RPMI8226 (cell line): ENCODE data around the gene NR2C1.

Source experiments
- DNase-seq: peaks from one replicate; pipeline ENCODE4 v3.0.0-alpha.2; 2015

The NR2C1 gene

GRCh38 chr12:95083938-95084337 lies 10.5 kb upstream of the NR2C1 start:
- DNase-seq = no peak

- DNase-seq = no peak
Measured at GRCh38 chr12:95083471-95083870, 10.1 kb upstream of the NR2C1 start.

GRCh38 chr12:95077341-95077740 lies 3.9 kb upstream of the NR2C1 start:
- DNase-seq = no peak

- DNase-seq = no peak
Measured at GRCh38 chr12:95074766-95075165, 1.3 kb upstream of the NR2C1 start.

GRCh38 chr12:95073698-95074520 lies 491 bp upstream of the NR2C1 start:
- no peak for DNase-seq

- no peak for DNase-seq
Measured at GRCh38 chr12:95070378-95070777, 3.0 kb downstream of the NR2C1 start.

- no peak for DNase-seq
Measured at GRCh38 chr12:95066091-95066855, 7.1 kb downstream of the NR2C1 start.

GRCh38 chr12:95060951-95061350 lies 12.5 kb downstream of the NR2C1 start:
- DNase-seq = no peak

GRCh38 chr12:95059984-95060383 lies 13.4 kb downstream of the NR2C1 start:
- DNase-seq = no peak

- no peak for DNase-seq
Measured at GRCh38 chr12:95057424-95057823, 16.0 kb downstream of the NR2C1 start.

- no peak for DNase-seq
Measured at GRCh38 chr12:95055057-95055456, 18.4 kb downstream of the NR2C1 start.

GRCh38 chr12:95054206-95054605 lies 19.2 kb downstream of the NR2C1 start:
- DNase-seq = no peak

GRCh38 chr12:95051241-95051640 lies 22.2 kb downstream of the NR2C1 start:
- DNase-seq = no peak

GRCh38 chr12:95037906-95038305 lies 35.5 kb downstream of the NR2C1 start:
- DNase-seq = no peak

- no peak for DNase-seq
Measured at GRCh38 chr12:95034750-95035149, 38.7 kb downstream of the NR2C1 start.

GRCh38 chr12:95022477-95022876 lies 50.9 kb downstream of the NR2C1 start:
- no peak for DNase-seq

- no peak for DNase-seq
Measured at GRCh38 chr12:95017482-95017881, 55.9 kb downstream of the NR2C1 start.

- DNase-seq = no peak
Measured at GRCh38 chr12:95016120-95016519, 57.3 kb downstream of the NR2C1 start.

GRCh38 chr12:95014554-95014953 lies 58.9 kb downstream of the NR2C1 start:
- DNase-seq = no peak

- no peak for DNase-seq
Measured at GRCh38 chr12:95006206-95006605, 67.2 kb downstream of the NR2C1 start.

GRCh38 chr12:95004610-95005009 lies 68.8 kb downstream of the NR2C1 start:
- DNase-seq = no peak

GRCh38 chr12:95003921-95004272 lies 69.5 kb downstream of the NR2C1 start:
- DNase-seq = peak; percentile 11

- peak; percentile 98 for DNase-seq
Measured at GRCh38 chr12:95003213-95003920, 70.1 kb downstream of the NR2C1 start, which contains the start of gene NDUFA12. Gene NDUFA12 (minus strand): TSS chr12:95003697. CDS start chr12:95003680, 17 bp downstream.

GRCh38 chr12:95002754-95003153 lies 70.7 kb downstream of the NR2C1 start:
- no peak for DNase-seq
